Mononuclear cell (primary cell): ENCODE data around the gene TTC4. TPM values are rescaled to one million over a fixed set of nuclear protein-coding genes. Genes with fewer than 3 reads are reported as not detected.
A peak's percentile ranks its signal among the peaks of the same experiment; 100 is the strongest.

ENCODE experiments used
- H3K27me3 ChIP-seq: 2 replicates; pipeline ENCODE4 v1.6.0; 2011; ENCODE audit warnings: low read length, control low read depth; ENCODE audit not compliant: insufficient read depth
- H3K4me1 ChIP-seq: 2 replicates; pipeline ENCODE4 v1.5.1; 2011; ENCODE audit warnings: mild to moderate bottlenecking, low read length, control low read depth; ENCODE audit not compliant: insufficient read depth
- H3K4me3 ChIP-seq: 2 replicates; pipeline ENCODE4 v1.5.1; 2011; ENCODE audit warnings: mild to moderate bottlenecking, low read length, moderate library complexity
- H3K9me3 ChIP-seq: 2 replicates; pipeline ENCODE4 v1.5.1; 2011; ENCODE audit warnings: low read depth, mild to moderate bottlenecking, control low read depth, low read length
- total RNA-seq: library from RNA; depleted of rRNA; stranded (reverse); fragments of >200 nt; gene quantifications from one replicate; pipeline ENCODE4 v1.2.3, GENCODE V29; 2012

Gene TTC4, protein sequence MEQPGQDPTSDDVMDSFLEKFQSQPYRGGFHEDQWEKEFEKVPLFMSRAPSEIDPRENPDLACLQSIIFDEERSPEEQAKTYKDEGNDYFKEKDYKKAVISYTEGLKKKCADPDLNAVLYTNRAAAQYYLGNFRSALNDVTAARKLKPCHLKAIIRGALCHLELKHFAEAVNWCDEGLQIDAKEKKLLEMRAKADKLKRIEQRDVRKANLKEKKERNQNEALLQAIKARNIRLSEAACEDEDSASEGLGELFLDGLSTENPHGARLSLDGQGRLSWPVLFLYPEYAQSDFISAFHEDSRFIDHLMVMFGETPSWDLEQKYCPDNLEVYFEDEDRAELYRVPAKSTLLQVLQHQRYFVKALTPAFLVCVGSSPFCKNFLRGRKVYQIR
- total RNA-seq = 18.6 TPM

GRCh38 chr1:54715493-54716298 lies at the start of gene TTC4:
TTC4 (plus strand) TSS chr1:54715861; CDS start chr1:54715909, 48 bp downstream.
- Histone ChIP-seq H3K9me3 (no peaks in the 10 kb centered on the region), H3K4me1 (peaks cover 16% of the 10 kb centered on the region), H3K4me3 (peak within 1 kb of the TSS; percentile 96), H3K27me3 (no peaks in the 10 kb centered on the region)

DNA sequence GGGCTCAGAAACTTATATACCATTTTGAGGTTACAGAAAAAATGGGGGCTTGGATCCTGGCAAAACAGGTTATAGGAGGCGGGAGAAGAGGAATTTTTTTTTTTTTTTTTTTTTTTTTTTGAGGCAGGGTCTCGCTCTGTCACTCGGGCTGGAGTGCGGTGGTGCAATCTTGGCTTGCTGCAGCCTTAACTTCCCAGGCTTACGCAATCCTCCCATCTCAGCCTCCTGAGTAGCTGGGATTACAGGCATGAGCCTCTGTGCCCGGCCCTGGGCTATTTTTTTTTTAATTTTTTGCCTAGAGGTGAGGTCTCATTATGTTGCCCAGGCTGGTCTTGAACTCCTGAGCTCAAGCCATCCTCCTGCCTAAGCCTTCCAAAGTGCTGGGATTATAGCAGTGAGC lies 49.3 kb upstream of the TTC4 start:
- no peaks in the 10 kb centered on the region for H3K4me1 ChIP-seq
- no peaks in the 10 kb centered on the region for H3K27me3 ChIP-seq
- H3K4me3 ChIP-seq = no peak overlapping the region
- no peaks in the 10 kb centered on the region for H3K9me3 ChIP-seq

- H3K27me3 ChIP-seq = no peaks in the 10 kb centered on the region
- no peak overlapping the region for H3K4me3 ChIP-seq
- no peaks in the 10 kb centered on the region for H3K4me1 ChIP-seq
- H3K9me3 ChIP-seq = no peaks in the 10 kb centered on the region
Measured at GRCh38 chr1:54667797-54668196, 47.9 kb upstream of the TTC4 start.

- Histone ChIP-seq H3K4me3 (no peak overlapping the region), H3K4me1 (no peaks in the 10 kb centered on the region), H3K9me3 (no peaks in the 10 kb centered on the region), H3K27me3 (no peaks in the 10 kb centered on the region)
Measured at GRCh38 chr1:54668567-54668966, 47.1 kb upstream of the TTC4 start.

- Histone ChIP-seq H3K9me3 (no peaks in the 10 kb centered on the region), H3K27me3 (no peaks in the 10 kb centered on the region), H3K4me1 (no peaks in the 10 kb centered on the region), H3K4me3 (no peak overlapping the region)
Measured at GRCh38 chr1:54671985-54672608, 43.6 kb upstream of the TTC4 start.

DNA sequence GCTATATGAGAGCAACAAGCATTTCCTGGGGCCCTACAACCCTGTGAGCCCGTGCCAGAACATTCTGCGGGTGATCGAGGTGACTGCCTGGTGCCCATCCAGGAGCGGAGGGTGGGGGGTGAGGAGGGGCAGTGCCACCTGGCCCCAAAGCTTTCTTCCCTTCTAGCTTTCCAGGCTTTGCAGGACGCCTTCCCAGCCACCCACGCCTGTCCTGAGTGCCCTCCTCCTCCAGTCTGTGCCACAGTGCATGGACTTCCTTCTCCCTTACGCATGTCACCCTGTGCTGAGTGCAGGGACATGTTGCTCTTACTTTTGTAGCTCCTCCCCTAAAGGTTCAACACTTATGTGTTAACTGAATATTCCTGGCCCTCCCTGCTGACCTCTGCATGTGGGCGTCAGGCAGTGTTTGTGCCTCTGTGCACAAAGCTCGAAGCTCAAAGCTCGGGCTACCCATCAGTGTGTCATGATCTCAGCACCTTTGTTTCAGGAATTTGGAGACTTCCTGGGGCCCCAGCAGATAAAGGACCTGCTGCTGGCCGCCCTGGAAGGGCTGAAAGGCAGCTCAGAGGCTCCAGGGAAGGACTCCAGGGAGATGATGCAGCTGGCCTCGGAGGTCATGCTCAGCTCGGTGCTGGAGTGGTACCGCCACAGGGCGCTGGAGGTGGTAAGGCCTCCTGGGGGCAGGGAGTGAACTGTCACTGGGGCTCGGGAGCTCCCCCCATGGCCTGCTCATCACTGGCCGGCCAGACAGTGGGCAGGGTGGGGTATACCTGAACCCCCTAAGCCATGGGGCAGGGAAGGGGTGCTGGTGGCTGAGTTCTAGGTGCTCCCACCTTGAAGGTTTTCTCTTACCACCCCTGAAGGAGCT lies 36.7 kb upstream of the TTC4 start:
- Histone ChIP-seq H3K27me3 (no peaks in the 10 kb centered on the region), H3K4me1 (no peaks in the 10 kb centered on the region), H3K4me3 (no peak overlapping the region), H3K9me3 (no peaks in the 10 kb centered on the region)

- Histone ChIP-seq H3K27me3 (no peaks in the 10 kb centered on the region), H3K9me3 (no peaks in the 10 kb centered on the region), H3K4me1 (no peaks in the 10 kb centered on the region), H3K4me3 (no peak overlapping the region)
Measured at GRCh38 chr1:54679706-54680105, 36.0 kb upstream of the TTC4 start.

DNA sequence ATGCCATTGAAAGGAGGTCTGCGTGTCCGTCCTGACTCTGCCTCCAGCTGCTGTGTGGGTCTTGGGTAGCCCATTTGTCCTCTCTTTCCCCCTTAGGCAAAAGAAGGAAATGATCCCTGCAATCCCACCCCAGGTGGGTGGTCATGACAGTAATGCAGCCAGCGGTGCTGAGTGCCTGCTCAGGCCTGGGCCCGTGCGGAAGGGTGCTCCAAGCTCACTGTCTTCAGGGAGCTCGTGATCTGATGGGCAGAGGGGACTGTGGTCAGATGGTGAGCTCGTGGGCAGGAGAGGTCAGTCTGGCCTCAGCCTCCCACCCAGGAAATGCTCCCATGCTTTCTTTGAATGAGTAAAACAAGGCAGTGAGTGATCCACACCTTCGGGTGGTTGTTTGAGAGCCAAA lies 35.3 kb upstream of the TTC4 start:
- Histone ChIP-seq H3K4me3 (no peak overlapping the region), H3K4me1 (no peaks in the 10 kb centered on the region), H3K9me3 (no peaks in the 10 kb centered on the region), H3K27me3 (no peaks in the 10 kb centered on the region)

- Histone ChIP-seq H3K4me3 (no peak overlapping the region), H3K9me3 (no peaks in the 10 kb centered on the region), H3K4me1 (no peaks in the 10 kb centered on the region), H3K27me3 (no peaks in the 10 kb centered on the region)
Measured at GRCh38 chr1:54681358-54681757, 34.3 kb upstream of the TTC4 start.

- Histone ChIP-seq H3K27me3 (no peaks in the 10 kb centered on the region), H3K4me3 (no peak overlapping the region)
Measured at GRCh38 chr1:54683453-54683852, 32.2 kb upstream of the TTC4 start.

DNA sequence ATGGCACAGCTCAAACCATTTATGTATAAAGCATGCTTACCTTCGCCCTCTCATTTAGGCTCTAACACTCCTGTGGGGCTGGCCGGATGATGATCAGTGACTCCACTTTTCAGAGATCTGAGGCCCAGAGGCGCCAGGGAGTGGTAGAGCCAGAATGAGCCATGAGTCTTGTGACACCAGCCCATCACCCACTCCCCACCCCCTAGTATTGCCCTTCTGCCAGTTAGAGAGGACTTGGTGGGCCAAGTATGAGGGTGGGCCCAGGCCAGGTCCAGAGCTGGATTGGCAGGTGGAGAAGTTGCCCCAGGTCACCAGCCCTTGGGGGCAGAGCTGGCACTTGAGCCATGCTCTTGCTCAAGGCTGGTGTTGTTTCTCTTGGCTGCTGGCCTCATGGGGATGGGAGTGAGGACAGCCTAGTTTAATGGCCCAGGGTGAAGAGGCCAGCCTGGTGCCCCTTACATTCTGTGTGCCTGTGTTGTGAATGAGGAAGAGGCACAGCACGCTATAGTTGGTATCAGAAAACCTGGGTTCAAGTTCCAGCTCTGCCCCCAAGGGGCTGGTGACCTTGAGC lies 30.2 kb upstream of the TTC4 start:
- Histone ChIP-seq H3K4me3 (no peak overlapping the region), H3K4me1 (no peaks in the 10 kb centered on the region), H3K27me3 (no peaks in the 10 kb centered on the region)

More at GRCh38 chr1:54683453-54683852, 32.2 kb upstream of the TTC4 start:
- no peaks in the 10 kb centered on the region for H3K9me3 ChIP-seq
- H3K4me1 ChIP-seq = no peaks in the 10 kb centered on the region

GRCh38 chr1:54686155-54686554 lies 29.5 kb upstream of the TTC4 start:
- H3K9me3 ChIP-seq = no peaks in the 10 kb centered on the region
- no peak overlapping the region for H3K4me3 ChIP-seq
- H3K4me1 ChIP-seq = no peaks in the 10 kb centered on the region
- no peaks in the 10 kb centered on the region for H3K27me3 ChIP-seq

More for the DNA sequence above, 30.2 kb upstream of the TTC4 start:
- H3K9me3 ChIP-seq = no peaks in the 10 kb centered on the region

DNA sequence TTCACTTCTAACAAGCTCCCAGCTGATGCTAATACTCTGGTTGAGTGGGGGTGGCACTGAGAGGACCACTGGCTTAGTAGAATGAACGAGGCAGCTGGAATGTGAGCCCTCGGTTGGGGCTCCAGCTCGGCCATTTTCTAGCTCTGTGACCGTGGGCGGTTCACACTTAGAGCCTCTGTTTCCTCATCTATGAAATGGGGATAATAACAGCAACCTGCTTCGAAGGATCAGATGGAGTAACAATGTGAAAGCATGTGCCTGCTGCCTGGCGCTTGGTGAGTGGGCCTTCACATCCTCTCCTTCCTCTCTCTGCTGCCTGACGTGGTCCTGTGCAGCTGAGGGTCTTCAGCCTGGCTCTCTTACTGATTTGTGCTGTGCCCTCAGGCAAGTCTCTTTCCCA lies 20.9 kb upstream of the TTC4 start:
- Histone ChIP-seq H3K27me3 (no peaks in the 10 kb centered on the region), H3K4me3 (no peak overlapping the region), H3K9me3 (no peaks in the 10 kb centered on the region), H3K4me1 (no peaks in the 10 kb centered on the region)

DNA sequence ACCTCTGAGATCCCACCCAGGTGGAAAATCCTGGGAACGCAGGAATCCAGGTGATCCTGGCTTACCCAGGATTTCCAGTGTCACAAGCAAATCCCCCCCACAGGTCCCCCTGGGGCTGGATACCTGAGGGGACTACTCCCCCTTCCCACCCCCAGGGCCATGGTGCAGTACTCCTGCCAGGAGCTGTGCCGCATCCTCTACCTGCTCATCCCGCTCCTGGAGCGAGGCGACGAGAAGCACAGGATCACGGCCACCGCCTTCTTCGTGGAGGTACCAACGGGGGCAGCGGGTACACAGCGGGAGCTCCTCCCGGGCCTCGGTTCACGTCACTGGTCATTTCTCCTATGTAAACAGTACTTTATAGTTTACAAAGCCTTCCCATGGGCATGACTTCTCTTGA lies 20.4 kb upstream of the TTC4 start:
- Histone ChIP-seq H3K27me3 (no peaks in the 10 kb centered on the region), H3K4me1 (no peaks in the 10 kb centered on the region), H3K4me3 (no peak overlapping the region), H3K9me3 (no peaks in the 10 kb centered on the region)
